Neural cell (in vitro differentiated cells): Measurements from ENCODE around the gene INO80. TPM values are rescaled to one million over a fixed set of nuclear protein-coding genes. Genes with fewer than 3 reads are reported as not detected.
A peak's percentile ranks its signal among the peaks of the same experiment; 100 is the strongest.

ENCODE experiments used
- H2AFZ ChIP-seq: fragments of 200-600, 300-800 bp; sonication (generic), shearing (Covaris generic); 2 replicates; pipeline ENCODE4 v1.6.0; 2014; ENCODE audit warnings: low read depth, mild to moderate bottlenecking, antibody characterized with exemption, low read length, moderate library complexity
- H3F3A ChIP-seq: fragments of 200-600 bp; shearing (Covaris generic); 2 replicates; pipeline ENCODE4 v1.6.1; 2016; ENCODE audit warnings: mild to moderate bottlenecking, moderate library complexity, mixed read lengths, antibody characterized with exemption, low read length; ENCODE audit not compliant: insufficient read depth, poor library complexity, severe bottlenecking
- H3K27ac ChIP-seq: fragments of 200-600, 300-800 bp; sonication (generic), shearing (Covaris generic); 2 replicates; pipeline ENCODE4 v1.5.1; 2014; ENCODE audit warnings: mild to moderate bottlenecking, low read length, moderate library complexity
- H3K27me3 ChIP-seq: fragments of 300-800, 200-600 bp; sonication (generic), shearing (Covaris generic); 2 replicates; pipeline ENCODE4 v1.6.0; 2014; ENCODE audit warnings: mild to moderate bottlenecking, low read depth, low read length, moderate library complexity; ENCODE audit not compliant: insufficient read depth
- H3K36me3 ChIP-seq: fragments of 300-800, 200-600 bp; sonication (generic), shearing (Covaris generic); 2 replicates; pipeline ENCODE4 v1.5.1; 2014; ENCODE audit warnings: mild to moderate bottlenecking, antibody characterized with exemption, low read length, moderate library complexity; ENCODE audit not compliant: insufficient read depth
- H3K4me2 ChIP-seq: fragments of 300-800, 200-600 bp; sonication (generic), shearing (Covaris generic); 2 replicates; pipeline ENCODE4 v1.6.0; 2014; ENCODE audit warnings: mild to moderate bottlenecking, low read length
- H3K4me3 ChIP-seq: fragments of 300-800, 200-600 bp; sonication (generic), shearing (Covaris generic); 2 replicates; pipeline ENCODE4 v1.5.1; 2014; ENCODE audit warnings: mild to moderate bottlenecking, low read length, moderate library complexity
- H3K79me2 ChIP-seq: fragments of 200-600 bp; shearing (Covaris generic); replicated peaks from 2 replicates; pipeline ENCODE4 v1.6.0; 2014; ENCODE audit warnings: mild to moderate bottlenecking, low read length, moderate library complexity; ENCODE audit not compliant: insufficient read depth
- H3K9ac ChIP-seq: fragments of 300-800, 200-600 bp; sonication (generic), shearing (Covaris generic); 2 replicates; pipeline ENCODE4 v1.6.1; 2016; ENCODE audit warnings: mild to moderate bottlenecking, low read length, mixed read lengths
- H3K9me2 ChIP-seq: fragments of 200-600 bp; shearing (Covaris generic); 2 replicates; pipeline ENCODE4 v1.6.1; 2016; ENCODE audit warnings: mild to moderate bottlenecking, low read length, mixed read lengths; ENCODE audit not compliant: insufficient read depth
- H3K9me3 ChIP-seq: fragments of 200-600, 300-800 bp; sonication (generic), shearing (Covaris generic); 2 replicates; pipeline ENCODE4 v1.6.1; 2016; ENCODE audit warnings: mild to moderate bottlenecking, mixed run types, low read length, moderate library complexity, mixed read lengths
- H4K20me1 ChIP-seq: fragments of 200-600 bp; shearing (Covaris generic); 2 replicates; pipeline ENCODE4 v1.6.1; 2016; ENCODE audit warnings: mild to moderate bottlenecking, mixed run types; ENCODE audit not compliant: insufficient read depth
- CTCF ChIP-seq: fragments of 450-650 bp; IDR thresholded peaks from 2 replicates; pipeline ENCODE4 v1.5.1; 2014; ENCODE audit warnings: antibody characterized with exemption, mild to moderate bottlenecking, moderate library complexity; ENCODE audit not compliant: poor library complexity, severe bottlenecking
- EP300 ChIP-seq: fragments of 450-650 bp; conservative IDR thresholded peaks from 2 replicates; pipeline ENCODE4 v1.6.1; 2014; ENCODE audit warnings: antibody characterized with exemption, mild to moderate bottlenecking, moderate library complexity; ENCODE audit not compliant: poor library complexity, severe bottlenecking
- EZH2 ChIP-seq: fragments of 200-600, 300-800 bp; shearing (Covaris generic), sonication (generic); IDR thresholded peaks from 2 replicates; pipeline ENCODE4 v1.6.1; 2014; ENCODE audit warnings: antibody characterized with exemption, low read length, borderline replicate concordance, mild to moderate bottlenecking; ENCODE audit not compliant: insufficient read depth, poor library complexity, severe bottlenecking
- MXI1 ChIP-seq: fragments of 450-650 bp; conservative IDR thresholded peaks from 2 replicates; pipeline ENCODE4 v1.6.1; 2014; ENCODE audit warnings: antibody characterized with exemption, mild to moderate bottlenecking; ENCODE audit not compliant: poor library complexity, severe bottlenecking
- POLR2AphosphoS5 ChIP-seq: IDR thresholded peaks from 2 replicates; pipeline ENCODE4 v1.6.1; 2012
- RAD21 ChIP-seq: fragments of 450-650 bp; conservative IDR thresholded peaks from 2 replicates; pipeline ENCODE4 v1.6.1; 2014; ENCODE audit warnings: antibody characterized with exemption, mild to moderate bottlenecking, moderate library complexity
- SMC3 ChIP-seq: fragments of 450-650 bp; conservative IDR thresholded peaks from 2 replicates; pipeline ENCODE4 v1.6.1; 2014; ENCODE audit warnings: antibody characterized with exemption, mild to moderate bottlenecking, moderate library complexity; ENCODE audit not compliant: poor library complexity
- TAF1 ChIP-seq: IDR thresholded peaks from 2 replicates; pipeline ENCODE4 v1.6.1; 2012; ENCODE audit warnings: low read depth
- polyA plus RNA-seq: library from polyadenylated mRNA; depleted of rRNA; stranded (reverse); fragments of >200 nt; gene quantifications from 2 replicates; pipeline ENCODE4 v1.2.3, GENCODE V29; 2014
- TF ChIP-seq, protein P1 (sequence below): IDR thresholded peaks from 2 replicates; pipeline ENCODE4 v1.6.1; 2012; ENCODE audit warnings: borderline replicate concordance

INO80 gene
- polyA plus RNA-seq, 1 donor from 2014 or later = 8.4 TPM

- Histone ChIP-seq H3K27me3 (peaks cover 65% of the 10 kb centered on the region), H3K36me3 (no peaks in the 10 kb centered on the region), H3K4me3 (peak overlapping the region; percentile 80), H3K79me2 (no peaks in the 10 kb centered on the region), H3F3A (peaks cover 3% of the 10 kb centered on the region), H3K9me3 (no peaks in the 10 kb centered on the region), H3K9ac (peak overlapping the region; percentile 52), H2AFZ (no peak overlapping the region), H4K20me1 (no peaks in the 10 kb centered on the region), H3K9me2 (no peaks in the 10 kb centered on the region), H3K4me2 (no peak overlapping the region), H3K27ac (no peak overlapping the region)
- TF ChIP-seq EP300 (no peak), RAD21 (no peak), TAF1 (no peak), CTCF (no peak), SMC3 (no peak), POLR2AphosphoS5 (no peak), EZH2 (no peak), MXI1 (no peak)
- TF ChIP-seq, protein P1, sequence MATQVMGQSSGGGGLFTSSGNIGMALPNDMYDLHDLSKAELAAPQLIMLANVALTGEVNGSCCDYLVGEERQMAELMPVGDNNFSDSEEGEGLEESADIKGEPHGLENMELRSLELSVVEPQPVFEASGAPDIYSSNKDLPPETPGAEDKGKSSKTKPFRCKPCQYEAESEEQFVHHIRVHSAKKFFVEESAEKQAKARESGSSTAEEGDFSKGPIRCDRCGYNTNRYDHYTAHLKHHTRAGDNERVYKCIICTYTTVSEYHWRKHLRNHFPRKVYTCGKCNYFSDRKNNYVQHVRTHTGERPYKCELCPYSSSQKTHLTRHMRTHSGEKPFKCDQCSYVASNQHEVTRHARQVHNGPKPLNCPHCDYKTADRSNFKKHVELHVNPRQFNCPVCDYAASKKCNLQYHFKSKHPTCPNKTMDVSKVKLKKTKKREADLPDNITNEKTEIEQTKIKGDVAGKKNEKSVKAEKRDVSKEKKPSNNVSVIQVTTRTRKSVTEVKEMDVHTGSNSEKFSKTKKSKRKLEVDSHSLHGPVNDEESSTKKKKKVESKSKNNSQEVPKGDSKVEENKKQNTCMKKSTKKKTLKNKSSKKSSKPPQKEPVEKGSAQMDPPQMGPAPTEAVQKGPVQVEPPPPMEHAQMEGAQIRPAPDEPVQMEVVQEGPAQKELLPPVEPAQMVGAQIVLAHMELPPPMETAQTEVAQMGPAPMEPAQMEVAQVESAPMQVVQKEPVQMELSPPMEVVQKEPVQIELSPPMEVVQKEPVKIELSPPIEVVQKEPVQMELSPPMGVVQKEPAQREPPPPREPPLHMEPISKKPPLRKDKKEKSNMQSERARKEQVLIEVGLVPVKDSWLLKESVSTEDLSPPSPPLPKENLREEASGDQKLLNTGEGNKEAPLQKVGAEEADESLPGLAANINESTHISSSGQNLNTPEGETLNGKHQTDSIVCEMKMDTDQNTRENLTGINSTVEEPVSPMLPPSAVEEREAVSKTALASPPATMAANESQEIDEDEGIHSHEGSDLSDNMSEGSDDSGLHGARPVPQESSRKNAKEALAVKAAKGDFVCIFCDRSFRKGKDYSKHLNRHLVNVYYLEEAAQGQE = no peak
Measured at GRCh38 chr15:40931300-40932142, 184.6 kb downstream of the INO80 start.

DNA sequence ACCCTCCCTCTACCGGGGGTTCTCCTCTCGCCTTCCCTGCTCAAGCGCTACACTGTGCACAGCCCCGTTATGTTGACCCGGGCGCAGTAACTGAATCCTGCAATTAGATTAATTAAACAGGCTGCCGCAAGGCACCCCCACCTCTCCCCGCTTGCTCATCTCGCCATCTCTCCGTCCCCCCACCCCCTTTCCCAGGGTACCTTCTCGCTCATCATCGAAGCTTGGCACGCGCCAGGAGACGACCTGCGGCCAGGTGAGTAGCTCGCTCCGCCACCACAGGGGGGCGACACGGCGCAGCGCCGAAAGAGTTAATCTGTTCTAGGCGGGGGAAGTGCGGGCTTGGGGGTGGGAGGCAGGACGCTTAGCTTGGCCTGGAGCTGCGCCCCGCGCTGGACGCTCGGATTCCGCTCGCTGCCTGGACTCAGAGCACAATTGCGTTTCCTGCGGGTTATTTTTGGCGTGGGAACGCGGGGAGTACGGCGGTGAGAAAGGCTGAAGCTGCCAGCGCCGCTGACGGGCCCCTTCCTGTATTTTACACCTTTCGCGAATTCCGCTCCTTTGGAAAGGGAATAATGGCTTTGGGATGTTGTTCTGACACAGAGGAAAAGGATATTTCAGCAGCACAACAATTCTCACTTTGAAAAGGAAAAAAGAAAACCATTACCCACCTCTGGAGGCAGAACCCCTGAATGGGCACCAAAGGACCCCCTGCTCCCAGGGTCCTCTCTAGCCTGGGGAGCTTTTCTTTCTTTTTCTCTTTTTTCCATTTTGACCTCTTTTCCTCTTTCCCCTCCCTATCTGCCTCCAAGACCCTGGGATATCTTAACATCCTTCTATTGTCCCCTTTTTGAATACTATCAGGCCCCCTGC lies 185.4 kb downstream of the INO80 start:
- Histone ChIP-seq H4K20me1 (no peaks in the 10 kb centered on the region), H3K36me3 (no peaks in the 10 kb centered on the region), H3K9me3 (no peaks in the 10 kb centered on the region), H3K27ac (no peak overlapping the region), H3K9ac (peak overlapping the region; percentile 52), H2AFZ (no peak overlapping the region), H3K27me3 (peaks cover 73% of the 10 kb centered on the region), H3K79me2 (no peaks in the 10 kb centered on the region), H3K9me2 (no peaks in the 10 kb centered on the region), H3K4me2 (peak overlapping the region; percentile 80), H3F3A (peaks cover 3% of the 10 kb centered on the region), H3K4me3 (peak overlapping the region; percentile 80)
- peak; percentile 62 for TF ChIP-seq SMC3
- TF ChIP-seq TAF1 = no peak
- no peak for TF ChIP-seq MXI1
- TF ChIP-seq CTCF = peak; percentile 76
- TF ChIP-seq, protein P1 = peak; percentile 33
- peak; percentile 45 for TF ChIP-seq RAD21
- no peak for TF ChIP-seq EZH2
